ENCODE results near the gene FUNDC1.

Gene FUNDC1

GRCh38 chrX:44474410-44474809 is 68.2 kb downstream of the FUNDC1 start:
- no peak for DNase-seq

All from right forelimb (tissue), 1 donor.